H9 (cell line): ENCODE measurements around the gene TLX2. TPM values are rescaled to one million over a fixed set of nuclear protein-coding genes. Genes with fewer than 3 reads are reported as not detected.

Experiments used
- DNase-seq: peaks from one replicate; pipeline ENCODE4 v3.0.0-alpha.2; 2017
- H2AFZ ChIP-seq: one replicate; pipeline ENCODE4 v1.6.1; 2013; ENCODE audit warnings: mild to moderate bottlenecking, low read length, control low read depth, moderate library complexity
- H2AK5ac ChIP-seq: 2 replicates; pipeline ENCODE4 v1.6.1; 2013; ENCODE audit warnings: low read length, control low read depth, mixed read lengths; ENCODE audit not compliant: insufficient read length
- H2BK120ac ChIP-seq: one replicate; pipeline ENCODE4 v1.6.1; 2013; ENCODE audit warnings: low read depth, mild to moderate bottlenecking, low read length, control low read depth, inconsistent platforms; ENCODE audit not compliant: poor library complexity, severe bottlenecking
- H2BK12ac ChIP-seq: 2 replicates; pipeline ENCODE4 v1.6.1; 2013; ENCODE audit warnings: low read length, control low read depth, mixed read lengths, low read depth; ENCODE audit not compliant: insufficient read length
- H2BK15ac ChIP-seq: 2 replicates; pipeline ENCODE4 v1.6.1; 2013; ENCODE audit warnings: low read depth, low read length, control low read depth
- H2BK20ac ChIP-seq: one replicate; pipeline ENCODE4 v1.6.1; 2013; ENCODE audit warnings: low read depth, mild to moderate bottlenecking, low read length, control low read depth, inconsistent platforms; ENCODE audit not compliant: poor library complexity, severe bottlenecking
- H2BK5ac ChIP-seq: 2 replicates; pipeline ENCODE4 v1.6.1; 2013; ENCODE audit warnings: low read length, control low read depth, mixed read lengths; ENCODE audit not compliant: insufficient read length
- H3K14ac ChIP-seq: 2 replicates; pipeline ENCODE4 v1.6.1; 2013; ENCODE audit warnings: low read length, control low read depth; ENCODE audit not compliant: insufficient read depth
- H3K18ac ChIP-seq: 2 replicates; pipeline ENCODE4 v1.6.1; 2013; ENCODE audit warnings: low read depth, mild to moderate bottlenecking, mixed read lengths, low read length, control low read depth; ENCODE audit not compliant: insufficient read length
- H3K23ac ChIP-seq: 2 replicates; pipeline ENCODE4 v1.6.1; 2013; ENCODE audit warnings: low read length, control low read depth, mixed read lengths, low read depth; ENCODE audit not compliant: insufficient read length
- H3K23me2 ChIP-seq: 2 replicates; pipeline ENCODE4 v1.6.1; 2013; ENCODE audit warnings: low read depth, mild to moderate bottlenecking, mixed read lengths, low read length, control low read depth; ENCODE audit not compliant: insufficient read length, poor library complexity, severe bottlenecking
- H3K27ac ChIP-seq: 2 replicates; pipeline ENCODE4 v1.5.1; 2013; ENCODE audit warnings: low read length, control low read depth, mixed read lengths, low read depth; ENCODE audit not compliant: insufficient read length
- H3K27me3 ChIP-seq: 2 replicates; pipeline ENCODE4 v1.6.1; 2013; ENCODE audit warnings: low read length, control low read depth, inconsistent platforms; ENCODE audit not compliant: insufficient read depth
- H3K4ac ChIP-seq: 2 replicates; pipeline ENCODE4 v1.6.1; 2013; ENCODE audit warnings: low read depth, mild to moderate bottlenecking, control low read depth, inconsistent platforms, low read length, moderate library complexity
- H3K4me1 ChIP-seq: 2 replicates; pipeline ENCODE4 v1.6.1; 2013; ENCODE audit warnings: low read length, control low read depth, inconsistent platforms; ENCODE audit not compliant: insufficient read depth
- H3K4me2 ChIP-seq: 2 replicates; pipeline ENCODE4 v1.6.1; 2013; ENCODE audit warnings: low read length, control low read depth, mixed read lengths; ENCODE audit not compliant: insufficient read length, insufficient read depth
- H3K56ac ChIP-seq: 2 replicates; pipeline ENCODE4 v1.6.1; 2013; ENCODE audit warnings: low read depth, mild to moderate bottlenecking, mixed read lengths, low read length, control low read depth; ENCODE audit not compliant: insufficient read length
- H3K79me1 ChIP-seq: 2 replicates; pipeline ENCODE4 v1.6.1; 2013; ENCODE audit warnings: low read depth, mild to moderate bottlenecking, moderate library complexity, low read length, control low read depth, inconsistent platforms; ENCODE audit not compliant: insufficient read depth, poor library complexity, severe bottlenecking
- H3K79me2 ChIP-seq: 2 replicates; pipeline ENCODE4 v1.6.1; 2013; ENCODE audit warnings: low read length, control low read depth, inconsistent platforms; ENCODE audit not compliant: insufficient read depth
- H3K9ac ChIP-seq: 2 replicates; pipeline ENCODE4 v1.6.1; 2013; ENCODE audit warnings: low read length, control low read depth, mixed read lengths; ENCODE audit not compliant: insufficient read length; ENCODE audit errors: extremely low read depth
- H3K9me3 ChIP-seq: one replicate; pipeline ENCODE4 v1.6.1; 2013; ENCODE audit warnings: low read depth, low read length, inconsistent platforms; ENCODE audit not compliant: control insufficient read depth
- H3T11ph ChIP-seq: one replicate; pipeline ENCODE4 v1.6.1; 2013; ENCODE audit warnings: mild to moderate bottlenecking, low read length, control low read depth, inconsistent platforms
- H4K20me1 ChIP-seq: one replicate; pipeline ENCODE4 v1.6.1; 2013; ENCODE audit not compliant: control insufficient read depth, insufficient read length, insufficient read depth
- H4K5ac ChIP-seq: 2 replicates; pipeline ENCODE4 v1.6.1; 2013; ENCODE audit warnings: low read depth, mild to moderate bottlenecking, mixed read lengths, low read length, control low read depth; ENCODE audit not compliant: insufficient read length
- H4K8ac ChIP-seq: replicated peaks from 2 replicates; pipeline ENCODE4 v1.6.1; 2013; ENCODE audit warnings: low read length, control low read depth, mixed read lengths, low read depth; ENCODE audit not compliant: insufficient read length
- H4K91ac ChIP-seq: 2 replicates; pipeline ENCODE4 v1.6.1; 2013; ENCODE audit warnings: low read depth, mild to moderate bottlenecking, moderate library complexity, mixed read lengths, low read length, control low read depth; ENCODE audit not compliant: insufficient read length
- H3K27ac Mint-ChIP-seq, 3 experiments: 2 replicates in 2 of 3; 3 replicates in 1 of 3; pipeline ENCODE4 v1.8.0; 2020 to 2021; ENCODE audit warnings: mixed read lengths in 3 of 3, mild to moderate bottlenecking in 1 of 3, moderate library complexity in 1 of 3
- H3K27me3 Mint-ChIP-seq: 2 replicates; pipeline ENCODE4 v1.8.0; 2021; ENCODE audit warnings: low read depth, mild to moderate bottlenecking, moderate library complexity, mixed read lengths
- H3K36me3 Mint-ChIP-seq, 3 experiments: 2 replicates in 2 of 3; 3 replicates in 1 of 3; pipeline ENCODE4 v1.8.0; 2020 to 2021; ENCODE audit warnings: low read depth in 3 of 3, mixed read lengths in 3 of 3; ENCODE audit not compliant: insufficient read depth in 1 of 3
- H3K4me1 Mint-ChIP-seq, 2 experiments: 2 replicates each; pipeline ENCODE4 v1.8.0; 2020; ENCODE audit warnings: mixed read lengths in 2 of 2
- H3K4me3 Mint-ChIP-seq, 2 experiments: 2 replicates in 1 of 2; 3 replicates in 1 of 2; pipeline ENCODE4 v1.8.0; 2020 to 2021; ENCODE audit warnings: mild to moderate bottlenecking in 2 of 2, mixed read lengths in 2 of 2, moderate library complexity in 1 of 2
- H3K9me3 Mint-ChIP-seq, 2 experiments: 2 replicates in 1 of 2; 3 replicates in 1 of 2; pipeline ENCODE4 v1.8.0; 2020; ENCODE audit warnings: mild to moderate bottlenecking in 2 of 2, mixed read lengths in 2 of 2, moderate library complexity in 1 of 2
- WGBS: extraction: QIAGEN DNeasy Blood & Tissue Kit; methylation state at CpG from one replicate; pipeline ENCODE4 v1.1.7; 2013; ENCODE audit warnings: missing lambda C conversion rate, low lambda C conversion rate, mixed read lengths; ENCODE audit not compliant: insufficient read length; ENCODE audit errors: extremely low coverage; 5-methylcytosine and 5-hydroxymethylcytosine counted together
- total RNA-seq: library from RNA; stranded (reverse); gene quantifications from 2 replicates; pipeline ENCODE4 v1.2.1, GENCODE V29; 2021
- TF ChIP-seq, protein P1 (sequence below): fragments of 200-600 bp; sonication (generic); conservative IDR thresholded peaks from 3 replicates; pipeline ENCODE4 v1.8.0; 2021; ENCODE audit warnings: antibody characterized with exemption, mild to moderate bottlenecking

Gene TLX2
- total RNA-seq, 1 experiment from 2014 or later, result 0.20 TPM

GRCh38 chr2:74542978-74543377 is 28.7 kb downstream of the TLX2 start:
- Histone ChIP-seq H3K4me2 (no peak overlapping the region), H3K27ac (no peak overlapping the region), H3K14ac (no peak overlapping the region), H3K79me2 (0 out of 2 replicates have a peak, but pooled peaks cover 2% of the 10 kb centered on the region), H3K9me3 (no peaks in the 10 kb centered on the region), H3K18ac (no peak overlapping the region), H2BK120ac (no peak overlapping the region), H3K4ac (no peak overlapping the region), H3K4me1 (no peaks in the 10 kb centered on the region), H3K27me3 (no peaks in the 10 kb centered on the region), H4K5ac (no peak overlapping the region), H3K79me1 (no peaks in the 10 kb centered on the region), H2BK20ac (no peak overlapping the region), H3T11ph (no peak overlapping the region), H3K9ac (no peak overlapping the region), H2AK5ac (no peak overlapping the region), H3K56ac (no peak overlapping the region), H2BK5ac (no peak overlapping the region), H2AFZ (no peak overlapping the region), H2BK12ac (no peak overlapping the region), H2BK15ac (no peak overlapping the region), H4K20me1 (no peaks in the 10 kb centered on the region), H3K23me2 (no peaks in the 10 kb centered on the region), H4K8ac (no peak overlapping the region), H4K91ac (no peak overlapping the region), H3K23ac (no peak overlapping the region)
- H3K27me3 Mint-ChIP-seq, result peaks cover 9% of the 10 kb centered on the region
- H3K27ac Mint-ChIP-seq, result no peak overlapping the region
- no peak for DNase-seq
- no CpG with 5 or more reads among the region's 1 CpG for WGBS
- no peak overlapping the region for H3K4me3 Mint-ChIP-seq
- no peaks in the 10 kb centered on the region for H3K9me3 Mint-ChIP-seq
- peaks cover 5 to 10% of the 10 kb centered on the region in 2 experiments for H3K4me1 Mint-ChIP-seq
- TF ChIP-seq, protein P1, sequence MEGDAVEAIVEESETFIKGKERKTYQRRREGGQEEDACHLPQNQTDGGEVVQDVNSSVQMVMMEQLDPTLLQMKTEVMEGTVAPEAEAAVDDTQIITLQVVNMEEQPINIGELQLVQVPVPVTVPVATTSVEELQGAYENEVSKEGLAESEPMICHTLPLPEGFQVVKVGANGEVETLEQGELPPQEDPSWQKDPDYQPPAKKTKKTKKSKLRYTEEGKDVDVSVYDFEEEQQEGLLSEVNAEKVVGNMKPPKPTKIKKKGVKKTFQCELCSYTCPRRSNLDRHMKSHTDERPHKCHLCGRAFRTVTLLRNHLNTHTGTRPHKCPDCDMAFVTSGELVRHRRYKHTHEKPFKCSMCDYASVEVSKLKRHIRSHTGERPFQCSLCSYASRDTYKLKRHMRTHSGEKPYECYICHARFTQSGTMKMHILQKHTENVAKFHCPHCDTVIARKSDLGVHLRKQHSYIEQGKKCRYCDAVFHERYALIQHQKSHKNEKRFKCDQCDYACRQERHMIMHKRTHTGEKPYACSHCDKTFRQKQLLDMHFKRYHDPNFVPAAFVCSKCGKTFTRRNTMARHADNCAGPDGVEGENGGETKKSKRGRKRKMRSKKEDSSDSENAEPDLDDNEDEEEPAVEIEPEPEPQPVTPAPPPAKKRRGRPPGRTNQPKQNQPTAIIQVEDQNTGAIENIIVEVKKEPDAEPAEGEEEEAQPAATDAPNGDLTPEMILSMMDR, result no peak
- peaks cover 0 to 3% (median 2%) of the 10 kb centered on the region in 3 experiments; a peak in 3 of 7 replicates for H3K36me3 Mint-ChIP-seq
